Gastrocnemius medialis (tissue), 4 donors: ENCODE measurements around the gene GNG14. TPM values are rescaled to one million over a fixed set of nuclear protein-coding genes. Genes with fewer than 3 reads are reported as not detected.
A peak's percentile ranks its signal among the peaks of the same experiment; 100 is the strongest.

Experiments used
- ATAC-seq, 2 donors: fragments of 150-250 bp; one replicate each; pipeline ENCODE4 v1.9.1; 2016
- DNase-seq, 2 donors: peaks; one replicate each; pipeline ENCODE4 v3.0.0-alpha.2; 2019
- H3K27ac ChIP-seq, 4 donors: fragments of 200-600 bp; sonication (generic); 1 replicate in 1 of 4; 2 replicates in 3 of 4; pipeline ENCODE4 v1.5.1; 2016 to 2018; ENCODE audit warnings: mild to moderate bottlenecking in 2 of 4, moderate library complexity in 1 of 4
- H3K27me3 ChIP-seq, 3 donors: fragments of 200-600 bp; sonication (generic) in 2 of 3; 1 replicate in 1 of 3; 2 replicates in 2 of 3; pipeline versions ENCODE4 v1.5.1 to v1.6.0; 2016 to 2019; ENCODE audit warnings: mild to moderate bottlenecking in 1 of 3, moderate library complexity in 1 of 3
- H3K36me3 ChIP-seq, 2 donors: fragments of 200-600 bp; sonication (generic) in 1 of 2; one replicate each; pipeline ENCODE4 v1.5.1; 2017 to 2018
- H3K4me1 ChIP-seq, 2 donors: fragments of 200-600 bp; sonication (generic) in 1 of 2; one replicate each; pipeline ENCODE4 v1.5.1; 2016 to 2017; ENCODE audit warnings: mild to moderate bottlenecking in 2 of 2
- H3K4me3 ChIP-seq, 4 donors: fragments of 200-600 bp; sonication (generic) in 3 of 4; 1 replicate in 1 of 4; 2 replicates in 3 of 4; pipeline ENCODE4 v1.5.1; 2016 to 2019; ENCODE audit warnings: mild to moderate bottlenecking in 2 of 4
- H3K9me3 ChIP-seq, 3 donors: fragments of 200-600 bp; sonication (generic) in 2 of 3; 1 replicate in 1 of 3; 2 replicates in 2 of 3; pipeline ENCODE4 v1.5.1; 2016 to 2019
- POLR2A ChIP-seq, 2 donors: fragments of 450-650 bp; IDR thresholded peaks; one replicate each; pipeline ENCODE4 v1.6.1; 2017; ENCODE audit warnings: antibody characterized with exemption in 2 of 2, mild to moderate bottlenecking in 2 of 2, moderate library complexity in 2 of 2
- in situ Hi-C, 4 donors: fragments of 200-750 bp; cut with MboI; loops; one replicate each; pipeline versions ENCODE4 v1.15.0 to v1.8.0; 2017; ENCODE audit warnings: low sequenced_read_pairs in 4 of 4
- intact Hi-C: fragments of 100-400 bp; cut with DNase I; formaldehyde crosslinking; loops from one replicate; pipeline ENCODE4 v1.15.1; 2023; ENCODE audit warnings: low total_unique reads
- total RNA-seq, 4 donors: library from RNA; depleted of rRNA; stranded (reverse); fragments of >200 nt; gene quantifications; one replicate each; pipeline versions ENCODE4 v1.1.0 to v1.2.3, GENCODE V29; 2016
- TF ChIP-seq, protein P1 (sequence below), 5 experiments: fragments of 450-650 bp in 3 of 5; fragments of 200-600 bp in 2 of 5; sonication (generic) in 2 of 5; IDR thresholded peaks in 4 of 5; conservative IDR thresholded peaks in 1 of 5; 1 replicate in 4 of 5; 2 replicates in 1 of 5; pipeline ENCODE4 v1.5.1; 2016 to 2019; ENCODE audit warnings: antibody characterized with exemption in 5 of 5, mild to moderate bottlenecking in 3 of 5, moderate library complexity in 3 of 5

GNG14 gene
- total RNA-seq, 4 donors from 2014 or later: not detected

DNA sequence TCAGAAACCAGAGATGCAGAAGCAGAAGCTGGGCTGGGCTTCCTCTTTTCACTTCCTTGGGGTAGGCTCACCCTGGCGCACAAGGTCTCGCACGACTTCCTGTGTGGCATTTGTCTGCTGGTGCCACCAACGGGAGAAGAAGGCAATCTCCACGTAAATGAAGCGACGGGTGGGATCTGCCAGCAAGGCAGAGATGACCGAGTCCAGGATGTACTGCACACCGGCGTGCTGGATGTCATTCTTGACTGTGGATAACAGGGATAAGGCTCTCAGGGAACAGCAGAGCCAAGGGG is 22.6 kb upstream of the GNG14 start:
- in situ Hi-C loops (no loop called here), intact Hi-C loops (loop anchor here (5.0 kb wide), 3 partner anchors 113 to 868 kb away; partner anchors contain the start of genes ZNF491, ZNF564 and ZNF799)
- ATAC-seq (no peak), DNase-seq (peak in 1 of 2 donors; percentile 44)
- no peaks in the 10 kb centered on the region for H3K9me3 ChIP-seq
- H3K27me3 ChIP-seq: no peaks in the 10 kb centered on the region
- H3K4me3 ChIP-seq: no peak overlapping the region
- peaks cover 0 to 58% of the 10 kb centered on the region in 2 donors for H3K36me3 ChIP-seq
- no peak overlapping the region for H3K27ac ChIP-seq
- peaks cover 26 to 29% of the 10 kb centered on the region in 2 donors for H3K4me1 ChIP-seq
- TF ChIP-seq, protein P1, sequence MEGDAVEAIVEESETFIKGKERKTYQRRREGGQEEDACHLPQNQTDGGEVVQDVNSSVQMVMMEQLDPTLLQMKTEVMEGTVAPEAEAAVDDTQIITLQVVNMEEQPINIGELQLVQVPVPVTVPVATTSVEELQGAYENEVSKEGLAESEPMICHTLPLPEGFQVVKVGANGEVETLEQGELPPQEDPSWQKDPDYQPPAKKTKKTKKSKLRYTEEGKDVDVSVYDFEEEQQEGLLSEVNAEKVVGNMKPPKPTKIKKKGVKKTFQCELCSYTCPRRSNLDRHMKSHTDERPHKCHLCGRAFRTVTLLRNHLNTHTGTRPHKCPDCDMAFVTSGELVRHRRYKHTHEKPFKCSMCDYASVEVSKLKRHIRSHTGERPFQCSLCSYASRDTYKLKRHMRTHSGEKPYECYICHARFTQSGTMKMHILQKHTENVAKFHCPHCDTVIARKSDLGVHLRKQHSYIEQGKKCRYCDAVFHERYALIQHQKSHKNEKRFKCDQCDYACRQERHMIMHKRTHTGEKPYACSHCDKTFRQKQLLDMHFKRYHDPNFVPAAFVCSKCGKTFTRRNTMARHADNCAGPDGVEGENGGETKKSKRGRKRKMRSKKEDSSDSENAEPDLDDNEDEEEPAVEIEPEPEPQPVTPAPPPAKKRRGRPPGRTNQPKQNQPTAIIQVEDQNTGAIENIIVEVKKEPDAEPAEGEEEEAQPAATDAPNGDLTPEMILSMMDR (IDR thresholded peaks at IDR 0.05 in 4 of 5, conservative IDR thresholded peaks at IDR 0.05 in 1 of 5): no peak
- no peak for TF ChIP-seq POLR2A (IDR thresholded peaks at IDR 0.05)

DNA sequence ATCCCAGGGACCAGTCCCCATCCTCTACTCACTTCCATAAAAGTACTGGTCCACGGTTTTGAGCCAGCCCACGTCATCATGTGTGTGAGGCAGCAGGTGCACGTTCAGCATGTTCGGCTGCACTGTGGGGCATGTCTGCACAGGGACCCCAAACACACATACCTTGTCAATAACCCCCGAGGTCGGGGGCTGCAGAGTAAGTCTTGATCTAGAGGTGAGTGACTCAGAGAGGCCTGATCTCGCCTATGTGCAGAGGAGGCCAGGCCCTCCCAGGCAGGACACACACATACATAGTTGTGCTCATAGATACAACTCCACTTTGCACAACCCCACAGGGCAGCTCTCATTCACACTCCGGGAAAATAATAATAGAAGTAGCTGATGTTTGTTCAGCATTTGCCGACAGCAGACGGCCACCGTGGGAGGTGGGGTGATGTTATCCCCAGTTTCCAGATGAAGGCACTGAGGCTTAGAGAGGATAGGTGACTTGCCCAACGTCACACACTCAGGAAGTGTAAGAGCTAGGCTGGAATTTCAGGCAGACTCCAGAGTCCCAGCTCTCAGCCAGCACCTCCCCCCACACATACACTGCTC is 22.0 kb upstream of the GNG14 start:
- Histone ChIP-seq H3K27ac (peak overlapping the region; percentile 82 to 99 (median 98)), H3K4me1 (peaks cover 32 to 35% of the 10 kb centered on the region in 2 donors), H3K36me3 (peaks cover 0 to 53% of the 10 kb centered on the region in 2 donors), H3K9me3 (no peaks in the 10 kb centered on the region), H3K27me3 (no peaks in the 10 kb centered on the region), H3K4me3 (peak overlapping the region; percentile 89 to 99 (median 96))
- no peak for TF ChIP-seq POLR2A (IDR thresholded peaks at IDR 0.05)
- TF ChIP-seq, protein P1 (IDR thresholded peaks at IDR 0.05 in 4 of 5, conservative IDR thresholded peaks at IDR 0.05 in 1 of 5): no peak
- no peak for ATAC-seq
- intact Hi-C loops: loop anchor here (5.0 kb wide), 3 partner anchors 113 to 868 kb away; partner anchors contain the start of genes ZNF491, ZNF564 and ZNF799
- in situ Hi-C loops: no loop called here
- DNase-seq: no peak

DNA sequence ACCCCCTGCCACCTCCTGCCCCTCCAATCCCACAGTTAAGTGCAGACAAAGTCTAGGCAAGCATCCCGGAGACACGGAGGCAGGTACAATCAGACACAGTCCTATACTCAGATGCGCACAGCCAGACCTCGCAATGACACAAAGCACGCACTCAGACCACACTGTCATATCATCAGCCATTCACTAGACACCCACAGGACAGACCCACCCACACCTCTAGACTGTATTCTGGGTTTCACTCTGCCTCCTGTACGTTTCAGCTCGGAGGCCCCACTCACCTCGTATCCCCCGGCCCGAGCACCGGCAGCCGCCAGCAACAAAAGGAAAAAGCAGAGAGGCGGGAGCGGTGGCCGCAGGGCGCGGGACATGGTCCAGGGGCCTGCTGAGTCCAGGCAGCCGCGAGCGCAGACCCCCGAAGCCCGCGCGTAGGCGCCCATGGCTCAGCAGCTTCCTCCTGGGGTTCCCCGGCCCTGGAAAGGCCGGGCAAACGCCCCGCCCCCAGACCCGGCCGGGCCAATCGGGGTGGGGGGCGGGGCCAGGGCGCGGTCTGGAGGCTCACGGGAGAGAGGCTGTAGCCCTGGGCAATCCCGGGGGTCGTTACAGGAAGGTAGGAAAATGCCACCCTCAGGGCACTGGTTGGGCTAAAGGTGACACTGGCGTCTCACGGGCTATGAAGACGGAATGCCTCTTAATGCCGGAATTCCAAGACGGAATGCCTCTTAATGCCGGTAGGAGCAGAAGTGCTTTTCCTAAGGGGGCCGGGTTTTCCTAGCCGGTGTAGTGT is 21.3 kb upstream of the GNG14 start, which contains the start of the genes MAN2B1 and WDR83:
Gene MAN2B1, minus strand, starts transcription at position 478 of the 784 bp plus-strand sequence. Its CDS starts 41 bp downstream, at position 437.
Gene WDR83, plus strand, starts transcription at position 543 of the 784 bp plus-strand sequence. CDS start 2,984 bp downstream, outside the sequence.
- intact Hi-C loops (loop anchor here (5.0 kb wide), 3 partner anchors 114 to 869 kb away; partner anchors contain the start of genes ZNF491, ZNF564 and ZNF799), in situ Hi-C loops (no loop called here)
- peak; percentile 73 to 77 for ATAC-seq
- Histone ChIP-seq H3K36me3 (peaks cover 0 to 46% of the 10 kb centered on the region in 2 donors), H3K27me3 (no peaks in the 10 kb centered on the region), H3K9me3 (no peaks in the 10 kb centered on the region), H3K27ac (peak within 1 kb of the TSS; percentile 82 to 99 (median 98)), H3K4me3 (peak within 1 kb of the TSS; percentile 89 to 99 (median 96)), H3K4me1 (peaks cover 33 to 36% of the 10 kb centered on the region in 2 donors)
- peak in 1 of 2 donors; percentile 55 for TF ChIP-seq POLR2A (IDR thresholded peaks at IDR 0.05)
- TF ChIP-seq, protein P1 (IDR thresholded peaks at IDR 0.05 in 4 of 5, conservative IDR thresholded peaks at IDR 0.05 in 1 of 5): no peak
- peak; percentile 37 to 71 for DNase-seq

DNA sequence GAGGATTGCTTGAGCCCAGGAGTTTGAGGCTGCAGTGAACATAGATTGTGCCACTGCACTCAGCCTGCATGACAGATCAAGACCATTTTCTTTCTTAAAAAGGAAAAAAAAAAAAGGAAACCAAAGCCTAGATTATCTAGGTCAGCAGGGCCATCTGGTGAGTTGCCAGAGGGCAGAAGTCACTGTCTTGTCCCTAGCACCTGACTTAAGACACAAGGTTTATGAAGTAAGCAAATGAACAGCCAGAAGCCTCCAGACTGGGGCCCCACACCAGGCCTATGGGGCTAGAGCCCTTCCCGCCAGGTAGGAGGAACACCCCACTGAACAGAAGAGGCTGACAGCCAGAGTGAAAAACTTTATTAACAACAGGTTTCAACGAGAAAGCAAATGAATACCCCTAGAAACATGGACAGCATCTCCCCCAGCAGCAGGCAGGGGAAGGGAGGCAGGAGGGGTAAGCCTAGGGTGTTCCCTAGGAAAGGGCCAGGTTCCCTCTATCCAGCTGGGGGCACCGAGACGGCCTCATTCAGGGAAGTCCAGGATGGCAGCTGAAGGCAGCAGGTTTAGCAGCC is 20.0 kb upstream of the GNG14 start:
- ATAC-seq: no peak
- TF ChIP-seq, protein P1 (IDR thresholded peaks at IDR 0.05 in 4 of 5, conservative IDR thresholded peaks at IDR 0.05 in 1 of 5): no peak
- TF ChIP-seq POLR2A (IDR thresholded peaks at IDR 0.05): no peak
- Histone ChIP-seq H3K27ac (peak overlapping the region; percentile 95 to 99 (median 98)), H3K4me3 (peak overlapping the region in 3 of 4 donors; percentile 79 to 98 (median 89)), H3K27me3 (no peaks in the 10 kb centered on the region), H3K36me3 (peaks cover 0 to 40% of the 10 kb centered on the region in 2 donors), H3K9me3 (no peaks in the 10 kb centered on the region), H3K4me1 (peaks cover 33 to 36% of the 10 kb centered on the region in 2 donors)
- no peak for DNase-seq
- intact Hi-C loops (loop anchor here (2.0 to 5.0 kb wide), 4 partner anchors 57 to 871 kb away; partner anchors contain the start of genes ZNF490, ZNF491, ZNF564 and ZNF791), in situ Hi-C loops (no loop called here)
